Kasumi-1 (cell line): ENCODE data around the gene FGL2.
"Not testable (repeated sequence)": the region's sequence is repeated elsewhere in the genome, so short reads cannot be mapped to it uniquely, and the experiment has no call there.

Experiments
- DNase-seq, 2 experiments: peaks; one replicate each; lab custom pipeline; 2025; lab: John Stamatoyannopoulos, UW

The FGL2 gene

GRCh38 chr7:77216181-77216845 lies 16.7 kb upstream of the FGL2 start:
- DNase-seq: no peak

- DNase-seq: no peak
These were observed 10.0 kb upstream of the FGL2 start for GRCh38 chr7:77209479-77210139.

GRCh38 chr7:77208416-77208815 lies 8.8 kb upstream of the FGL2 start:
- peak; percentile 26 to 32 for DNase-seq

GRCh38 chr7:77205706-77206105 lies 6.1 kb upstream of the FGL2 start:
- no peak for DNase-seq

- DNase-seq: no peak
These were observed 2.9 kb upstream of the FGL2 start for GRCh38 chr7:77202481-77202976.

GRCh38 chr7:77200542-77200941 lies 923 bp upstream of the FGL2 start:
- DNase-seq: peak; percentile 10 to 31

- DNase-seq: no peak
These were observed 2.5 kb downstream of the FGL2 start for GRCh38 chr7:77197141-77197540.

- peak; percentile 89 to 91 for DNase-seq
These were observed 10.7 kb downstream of the FGL2 start for GRCh38 chr7:77188731-77189437.

GRCh38 chr7:77185866-77186265 lies 13.8 kb downstream of the FGL2 start:
- DNase-seq: no peak

- DNase-seq: no peak
These were observed 14.6 kb downstream of the FGL2 start for GRCh38 chr7:77184990-77185389.

GRCh38 chr7:77184463-77184862 lies 15.2 kb downstream of the FGL2 start:
- no peak for DNase-seq

GRCh38 chr7:77182261-77182660 lies 17.4 kb downstream of the FGL2 start:
- DNase-seq: no peak

- no peak for DNase-seq
These were observed 17.9 kb downstream of the FGL2 start for GRCh38 chr7:77181734-77182133.

GRCh38 chr7:77181015-77181595 lies 18.5 kb downstream of the FGL2 start:
- DNase-seq: no peak

- DNase-seq: not testable (repeated sequence)
These were observed 21.6 kb downstream of the FGL2 start for GRCh38 chr7:77178024-77178423.

GRCh38 chr7:77177321-77177904 lies 22.2 kb downstream of the FGL2 start:
- not testable (repeated sequence) for DNase-seq

- not testable (repeated sequence) for DNase-seq
These were observed 24.3 kb downstream of the FGL2 start for GRCh38 chr7:77175274-77175800.

GRCh38 chr7:77174418-77174817 lies 25.2 kb downstream of the FGL2 start:
- not testable (repeated sequence) for DNase-seq

GRCh38 chr7:77172437-77173172 lies 27.0 kb downstream of the FGL2 start:
- DNase-seq: not testable (repeated sequence)

- DNase-seq: not testable (repeated sequence)
These were observed 28.5 kb downstream of the FGL2 start for GRCh38 chr7:77171073-77171472.

- peak; percentile 16 to 43 for DNase-seq
These were observed 42.2 kb downstream of the FGL2 start for GRCh38 chr7:77157446-77157845.
